Prostate gland (tissue), 2 donors: ENCODE results near the gene DNAJB5. TPM values are rescaled to one million over a fixed set of nuclear protein-coding genes. Genes with fewer than 3 reads are reported as not detected.
"Not testable (repeated sequence)": the region's sequence is repeated elsewhere in the genome, so short reads cannot be mapped to it uniquely, and the experiment has no call there.

Source experiments
- DNase-seq: peaks from one replicate; pipeline ENCODE4 v3.0.0-alpha.2; 2019; ENCODE audit warnings: low spot score
- H3K27ac ChIP-seq, 2 donors: fragments of 200-600 bp; sonication (generic); 2 replicates each; pipeline ENCODE4 v1.5.1; 2017 to 2019
- H3K27me3 ChIP-seq: fragments of 200-600 bp; sonication (generic); replicated peaks from 2 replicates; pipeline ENCODE4 v1.5.1; 2019; ENCODE audit not compliant: insufficient read depth
- H3K36me3 ChIP-seq, 2 donors: fragments of 200-600 bp; sonication (generic); 1 replicate in 1 of 2; 2 replicates in 1 of 2; pipeline versions ENCODE4 v1.5.1 to v1.8.1; 2017 to 2019
- H3K4me1 ChIP-seq: fragments of 200-600 bp; sonication (generic); replicated peaks from 2 replicates; pipeline ENCODE4 v1.5.1; 2019
- H3K4me3 ChIP-seq, 2 donors: fragments of 200-600 bp; sonication (generic); 2 replicates each; pipeline ENCODE4 v1.5.1; 2017 to 2019
- H3K9me3 ChIP-seq: fragments of 200-600 bp; sonication (generic); 2 replicates; pipeline ENCODE4 v1.5.1; 2017
- POLR2A ChIP-seq: fragments of 450-650 bp; IDR thresholded peaks from one replicate; pipeline ENCODE4 v1.6.1; 2016; ENCODE audit warnings: antibody characterized with exemption, mild to moderate bottlenecking
- POLR2AphosphoS5 ChIP-seq: sonication (generic); formaldehyde crosslinking; IDR thresholded peaks from one replicate; pipeline ENCODE4 v1.6.1; 2017; ENCODE audit warnings: antibody characterized with exemption
- WGBS: methylation state at CpG from one replicate; pipeline ENCODE4 v1.1.5; 2018; 5-methylcytosine and 5-hydroxymethylcytosine counted together
- intact Hi-C: fragments of 100-400 bp; cut with DNase I; formaldehyde crosslinking; loops from one replicate; pipeline ENCODE4 v1.14.2; 2022
- total RNA-seq, 2 donors: library from RNA; depleted of rRNA; stranded (reverse); fragments of >200 nt; gene quantifications; one replicate each; pipeline ENCODE4 v1.1.0, GENCODE V29; 2016
- TF ChIP-seq, protein P1 (sequence below), 4 experiments: fragments of 200-600 bp in 2 of 4; fragments of 450-650 bp in 2 of 4; sonication (generic) in 2 of 4; IDR thresholded peaks; 1 replicate in 3 of 4; 2 replicates in 1 of 4; pipeline ENCODE4 v1.5.1; 2016 to 2019; ENCODE audit warnings: antibody characterized with exemption in 4 of 4, mild to moderate bottlenecking in 2 of 4, moderate library complexity in 2 of 4

DNAJB5 gene
- 10 to 100 TPM; 16.5 to 43.3 TPM for total RNA-seq

- TF ChIP-seq POLR2A = peak; percentile 70
- TF ChIP-seq, protein P1, sequence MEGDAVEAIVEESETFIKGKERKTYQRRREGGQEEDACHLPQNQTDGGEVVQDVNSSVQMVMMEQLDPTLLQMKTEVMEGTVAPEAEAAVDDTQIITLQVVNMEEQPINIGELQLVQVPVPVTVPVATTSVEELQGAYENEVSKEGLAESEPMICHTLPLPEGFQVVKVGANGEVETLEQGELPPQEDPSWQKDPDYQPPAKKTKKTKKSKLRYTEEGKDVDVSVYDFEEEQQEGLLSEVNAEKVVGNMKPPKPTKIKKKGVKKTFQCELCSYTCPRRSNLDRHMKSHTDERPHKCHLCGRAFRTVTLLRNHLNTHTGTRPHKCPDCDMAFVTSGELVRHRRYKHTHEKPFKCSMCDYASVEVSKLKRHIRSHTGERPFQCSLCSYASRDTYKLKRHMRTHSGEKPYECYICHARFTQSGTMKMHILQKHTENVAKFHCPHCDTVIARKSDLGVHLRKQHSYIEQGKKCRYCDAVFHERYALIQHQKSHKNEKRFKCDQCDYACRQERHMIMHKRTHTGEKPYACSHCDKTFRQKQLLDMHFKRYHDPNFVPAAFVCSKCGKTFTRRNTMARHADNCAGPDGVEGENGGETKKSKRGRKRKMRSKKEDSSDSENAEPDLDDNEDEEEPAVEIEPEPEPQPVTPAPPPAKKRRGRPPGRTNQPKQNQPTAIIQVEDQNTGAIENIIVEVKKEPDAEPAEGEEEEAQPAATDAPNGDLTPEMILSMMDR (IDR thresholded peaks at IDR 0.05) = no peak
- TF ChIP-seq POLR2AphosphoS5 = peak; percentile 96
Observed at GRCh38 chr9:34989003-34989945, at the start of gene DNAJB5. Gene DNAJB5, plus strand, starts transcription at chr9:34989745. Its CDS starts 886 bp downstream, at chr9:34990631.

DNA sequence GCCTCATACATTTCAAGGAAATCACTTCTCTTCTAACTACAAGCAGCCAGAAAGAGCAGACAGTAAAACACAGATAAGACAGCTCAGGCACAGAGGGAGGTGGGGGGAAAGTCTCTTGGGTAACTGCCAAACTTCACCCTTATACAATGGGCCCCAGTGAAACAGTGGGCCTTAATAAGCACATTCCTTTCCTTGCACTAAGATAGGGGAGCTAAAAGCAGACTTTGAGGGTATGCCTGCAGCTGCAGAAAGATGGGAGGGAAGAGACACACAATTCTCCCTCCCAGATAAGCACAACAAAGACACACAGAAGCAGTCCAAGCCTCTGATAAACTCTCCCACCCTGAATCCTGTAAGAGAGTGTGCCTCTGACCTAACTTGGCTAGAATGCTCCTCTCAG lies 49.6 kb upstream of the DNAJB5 start:
- H3K36me3 ChIP-seq, H3K4me1 ChIP-seq, H3K4me3 ChIP-seq, H3K9me3 ChIP-seq, intact Hi-C loops, H3K27ac ChIP-seq, H3K27me3 ChIP-seq, DNase-seq: not testable (repeated sequence)

More at GRCh38 chr9:34989003-34989945, at the start of gene DNAJB5:
- Histone ChIP-seq H3K4me3 (peak within 1 kb of the TSS; percentile 95 to 96), H3K36me3 (no peaks in the 10 kb centered on the region), H3K9me3 (no peaks in the 10 kb centered on the region), H3K27me3 (no peaks in the 10 kb centered on the region), H3K27ac (peak within 1 kb of the TSS; percentile 90 to 93), H3K4me1 (no peaks in the 10 kb centered on the region)
- intact Hi-C loops = loop anchor here (10.0 kb wide), 1 partner anchor 284 kb away; no protein-coding TSS in a partner anchor
- WGBS = under 1% methylated on average over 65 of the region's 65 CpGs
- DNase-seq = peak; percentile 99

DNA sequence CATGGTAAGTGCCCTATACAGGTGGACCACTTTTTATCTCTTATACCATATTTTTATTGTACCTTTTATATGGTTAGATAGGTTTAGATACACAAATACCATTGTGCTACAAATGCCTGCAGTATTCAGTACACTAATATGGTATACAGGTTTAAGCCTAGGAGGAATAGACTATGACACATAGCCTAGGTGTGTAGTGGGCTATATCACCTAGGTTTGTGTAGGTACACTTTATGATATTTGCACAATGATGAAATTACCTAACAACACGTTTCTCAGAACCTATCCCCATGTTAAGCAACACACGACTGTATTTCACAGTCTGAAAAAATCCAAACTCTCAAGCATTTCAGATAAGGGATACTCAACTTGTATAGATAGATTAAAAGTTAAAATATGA lies 41.1 kb upstream of the DNAJB5 start:
- no peaks in the 10 kb centered on the region for H3K27me3 ChIP-seq
- no peak for DNase-seq
- no peak overlapping the region for H3K4me3 ChIP-seq
- TF ChIP-seq POLR2A = no peak
- TF ChIP-seq, protein P1 (IDR thresholded peaks at IDR 0.05) = no peak
- no peak for TF ChIP-seq POLR2AphosphoS5
- WGBS = 50% methylated on average over 2 of the region's 2 CpGs
- H3K36me3 ChIP-seq = no peaks in the 10 kb centered on the region
- intact Hi-C loops = no loop called here
- H3K27ac ChIP-seq = no peak overlapping the region
- H3K4me1 ChIP-seq = no peaks in the 10 kb centered on the region
- H3K9me3 ChIP-seq = no peaks in the 10 kb centered on the region

- Histone ChIP-seq H3K4me3 (no peak overlapping the region), H3K36me3 (no peaks in the 10 kb centered on the region), H3K4me1 (no peaks in the 10 kb centered on the region), H3K27ac (no peak overlapping the region), H3K27me3 (no peaks in the 10 kb centered on the region), H3K9me3 (no peaks in the 10 kb centered on the region)
- intact Hi-C loops = no loop called here
- DNase-seq = no peak
- WGBS = 75% methylated on average over 2 of the region's 2 CpGs
- TF ChIP-seq POLR2A (no peak), POLR2AphosphoS5 (no peak)
- TF ChIP-seq, protein P1 (IDR thresholded peaks at IDR 0.05) = no peak
Observed at GRCh38 chr9:34954225-34954624, 35.3 kb upstream of the DNAJB5 start.

DNA sequence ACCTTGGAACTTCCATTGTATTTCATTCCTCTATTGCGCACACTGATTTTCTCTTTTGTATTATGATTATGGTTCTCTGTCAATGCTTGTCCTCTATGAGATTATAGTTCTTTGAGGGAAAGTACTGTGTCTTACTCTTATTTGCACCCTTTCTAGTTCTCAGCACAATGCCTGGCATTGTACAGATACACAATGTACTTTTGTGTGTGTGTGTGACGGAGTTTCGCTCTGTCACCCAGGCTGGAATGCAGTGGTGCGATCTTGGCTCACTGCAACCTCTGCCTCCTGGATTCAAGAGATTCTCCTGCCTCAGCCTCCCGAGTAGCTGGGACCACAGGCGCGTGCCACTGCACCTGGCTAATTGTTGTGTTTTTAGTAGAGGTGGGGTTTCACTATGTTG lies 33.5 kb upstream of the DNAJB5 start:
- H3K9me3 ChIP-seq, DNase-seq, H3K27ac ChIP-seq, intact Hi-C loops, H3K36me3 ChIP-seq, H3K27me3 ChIP-seq, H3K4me1 ChIP-seq, H3K4me3 ChIP-seq: not testable (repeated sequence)
- 82% methylated on average over 7 of the region's 7 CpGs for WGBS

GRCh38 chr9:34956648-34957047 lies 32.9 kb upstream of the DNAJB5 start:
- WGBS = 81% methylated on average over 4 of the region's 4 CpGs
- intact Hi-C loops = no loop called here
- H3K4me3 ChIP-seq = no peak overlapping the region
- no peak for DNase-seq
- no peaks in the 10 kb centered on the region for H3K27me3 ChIP-seq
- TF ChIP-seq POLR2AphosphoS5 = no peak
- H3K36me3 ChIP-seq = no peaks in the 10 kb centered on the region
- H3K4me1 ChIP-seq = no peaks in the 10 kb centered on the region
- H3K9me3 ChIP-seq = no peaks in the 10 kb centered on the region
- no peak overlapping the region for H3K27ac ChIP-seq
